ENCODE results near the gene FAM20C. TPM values are rescaled to one million over a fixed set of nuclear protein-coding genes. Genes with fewer than 3 reads are reported as not detected.

FAM20C gene
- polyA plus RNA-seq = 10 to 100 TPM in 1 of 2 donors, 1 to 10 TPM in 1; 6.9 to 11.5 TPM

- H3K27me3 ChIP-seq (ENCODE audit: control insufficient read depth in 1 of 2, insufficient read depth in 2 of 2, low read length in 2 of 2) = no peaks in the 10 kb centered on the region
- H3K36me3 ChIP-seq (ENCODE audit: control insufficient read depth in 2 of 2, insufficient read depth in 2 of 2, low read length in 1 of 2) = peaks cover 6 to 14% of the 10 kb centered on the region in 2 donors
- H3K4me3 ChIP-seq (ENCODE audit: low read depth in 1 of 2, low read length in 2 of 2) = peak within 1 kb of the TSS; percentile 57 to 64
- H3K4me1 ChIP-seq (ENCODE audit: control insufficient read depth in 2 of 2, insufficient read depth in 2 of 2, low read length in 1 of 2) = peaks cover 3 to 18% of the 10 kb centered on the region in 2 donors
- H3K27ac ChIP-seq (ENCODE audit: low read depth in 2 of 2, low read length in 1 of 2) = peak within 1 kb of the TSS; percentile 77 to 80
- H3K9me3 ChIP-seq (ENCODE audit: control insufficient read depth in 2 of 2, insufficient read depth in 1 of 2, low read depth in 1 of 2, low read length in 1 of 2) = no peaks in the 10 kb centered on the region
- 0 to 1% methylated on average over 18 to 89 of the region's 89 CpGs for WGBS, 2 donors
Measured at GRCh38 chr7:191981-192649, at the start of gene FAM20C. TSS of gene FAM20C (plus strand) at chr7:192571. CDS start at chr7:193200, 629 bp downstream.

- no peaks in the 10 kb centered on the region for H3K27me3 ChIP-seq (ENCODE audit: control insufficient read depth in 1 of 2, insufficient read depth in 2 of 2, low read length in 2 of 2)
- H3K36me3 ChIP-seq (ENCODE audit: control insufficient read depth in 2 of 2, insufficient read depth in 2 of 2, low read length in 1 of 2) = no peaks in the 10 kb centered on the region
- H3K27ac ChIP-seq (ENCODE audit: low read depth in 2 of 2, low read length in 1 of 2) = no peak overlapping the region
- no peak overlapping the region for H3K4me3 ChIP-seq (ENCODE audit: low read depth in 1 of 2, low read length in 2 of 2)
- no peaks in the 10 kb centered on the region for H3K4me1 ChIP-seq (ENCODE audit: control insufficient read depth in 2 of 2, insufficient read depth in 2 of 2, low read length in 1 of 2)
- H3K9me3 ChIP-seq (ENCODE audit: control insufficient read depth in 2 of 2, insufficient read depth in 1 of 2, low read depth in 1 of 2, low read length in 1 of 2) = peaks cover 0 to 1% of the 10 kb centered on the region in 2 donors
- WGBS, 2 donors = 84 to 92% methylated on average over 22 of the region's 22 CpGs
Measured at GRCh38 chr7:143145-143751, 49.1 kb upstream of the FAM20C start.

- peaks cover 0 to 1% of the 10 kb centered on the region in 2 donors for H3K9me3 ChIP-seq (ENCODE audit: control insufficient read depth in 2 of 2, insufficient read depth in 1 of 2, low read depth in 1 of 2, low read length in 1 of 2)
- no peaks in the 10 kb centered on the region for H3K36me3 ChIP-seq (ENCODE audit: control insufficient read depth in 2 of 2, insufficient read depth in 2 of 2, low read length in 1 of 2)
- 84% methylated on average over 12 of the region's 12 CpGs for WGBS, 2 donors
- no peak overlapping the region for H3K4me3 ChIP-seq (ENCODE audit: low read depth in 1 of 2, low read length in 2 of 2)
- H3K27me3 ChIP-seq (ENCODE audit: control insufficient read depth in 1 of 2, insufficient read depth in 2 of 2, low read length in 2 of 2) = no peaks in the 10 kb centered on the region
- H3K27ac ChIP-seq (ENCODE audit: low read depth in 2 of 2, low read length in 1 of 2) = no peak overlapping the region
- no peaks in the 10 kb centered on the region for H3K4me1 ChIP-seq (ENCODE audit: control insufficient read depth in 2 of 2, insufficient read depth in 2 of 2, low read length in 1 of 2)
Measured at GRCh38 chr7:143811-144453, 48.4 kb upstream of the FAM20C start.

GRCh38 chr7:144454-144826, 47.9 kb upstream of the FAM20C start:
- Histone ChIP-seq H3K9me3 (ENCODE audit: control insufficient read depth in 2 of 2, insufficient read depth in 1 of 2, low read depth in 1 of 2, low read length in 1 of 2) (peaks cover 0 to 1% of the 10 kb centered on the region in 2 donors), H3K27ac (ENCODE audit: low read depth in 2 of 2, low read length in 1 of 2) (no peak overlapping the region), H3K4me3 (ENCODE audit: low read depth in 1 of 2, low read length in 2 of 2) (no peak overlapping the region), H3K4me1 (ENCODE audit: control insufficient read depth in 2 of 2, insufficient read depth in 2 of 2, low read length in 1 of 2) (no peaks in the 10 kb centered on the region), H3K36me3 (ENCODE audit: control insufficient read depth in 2 of 2, insufficient read depth in 2 of 2, low read length in 1 of 2) (no peaks in the 10 kb centered on the region), H3K27me3 (ENCODE audit: control insufficient read depth in 1 of 2, insufficient read depth in 2 of 2, low read length in 2 of 2) (no peaks in the 10 kb centered on the region)
- 91 to 93% methylated on average over 15 of the region's 15 CpGs for WGBS, 2 donors

- no peak overlapping the region for H3K27ac ChIP-seq (ENCODE audit: low read depth in 2 of 2, low read length in 1 of 2)
- H3K36me3 ChIP-seq (ENCODE audit: control insufficient read depth in 2 of 2, insufficient read depth in 2 of 2, low read length in 1 of 2) = no peaks in the 10 kb centered on the region
- no peak overlapping the region for H3K4me3 ChIP-seq (ENCODE audit: low read depth in 1 of 2, low read length in 2 of 2)
- no peaks in the 10 kb centered on the region for H3K27me3 ChIP-seq (ENCODE audit: control insufficient read depth in 1 of 2, insufficient read depth in 2 of 2, low read length in 2 of 2)
- 63 to 65% methylated on average over 4 of the region's 4 CpGs for WGBS, 2 donors
- peaks cover 0 to 1% of the 10 kb centered on the region in 2 donors for H3K9me3 ChIP-seq (ENCODE audit: control insufficient read depth in 2 of 2, insufficient read depth in 1 of 2, low read depth in 1 of 2, low read length in 1 of 2)
- H3K4me1 ChIP-seq (ENCODE audit: control insufficient read depth in 2 of 2, insufficient read depth in 2 of 2, low read length in 1 of 2) = peaks cover 0 to 8% of the 10 kb centered on the region in 2 donors
Measured at GRCh38 chr7:145863-146262, 46.5 kb upstream of the FAM20C start.

- Histone ChIP-seq H3K27ac (ENCODE audit: low read depth in 2 of 2, low read length in 1 of 2) (peak overlapping the region; percentile 95 to 96), H3K27me3 (ENCODE audit: control insufficient read depth in 1 of 2, insufficient read depth in 2 of 2, low read length in 2 of 2) (no peaks in the 10 kb centered on the region), H3K4me3 (ENCODE audit: low read depth in 1 of 2, low read length in 2 of 2) (peak overlapping the region; percentile 59 to 62), H3K36me3 (ENCODE audit: control insufficient read depth in 2 of 2, insufficient read depth in 2 of 2, low read length in 1 of 2) (peaks cover 0 to 2% of the 10 kb centered on the region in 2 donors), H3K4me1 (ENCODE audit: control insufficient read depth in 2 of 2, insufficient read depth in 2 of 2, low read length in 1 of 2) (peaks cover 0 to 8% of the 10 kb centered on the region in 2 donors), H3K9me3 (ENCODE audit: control insufficient read depth in 2 of 2, insufficient read depth in 1 of 2, low read depth in 1 of 2, low read length in 1 of 2) (peaks cover 0 to 1% of the 10 kb centered on the region in 2 donors)
- WGBS, 2 donors = 68 to 72% methylated on average over 5 of the region's 5 CpGs
Measured at GRCh38 chr7:148543-148931, 43.8 kb upstream of the FAM20C start.

- 0% methylated on average over 73 to 74 of the region's 74 CpGs for WGBS, 2 donors
- peak overlapping the region; percentile 59 to 62 for H3K4me3 ChIP-seq (ENCODE audit: low read depth in 1 of 2, low read length in 2 of 2)
- peaks cover 0 to 1% of the 10 kb centered on the region in 2 donors for H3K9me3 ChIP-seq (ENCODE audit: control insufficient read depth in 2 of 2, insufficient read depth in 1 of 2, low read depth in 1 of 2, low read length in 1 of 2)
- H3K27me3 ChIP-seq (ENCODE audit: control insufficient read depth in 1 of 2, insufficient read depth in 2 of 2, low read length in 2 of 2) = no peaks in the 10 kb centered on the region
- peaks cover 0 to 3% of the 10 kb centered on the region in 2 donors for H3K36me3 ChIP-seq (ENCODE audit: control insufficient read depth in 2 of 2, insufficient read depth in 2 of 2, low read length in 1 of 2)
- H3K27ac ChIP-seq (ENCODE audit: low read depth in 2 of 2, low read length in 1 of 2) = peak overlapping the region; percentile 95 to 96
- peaks cover 0 to 8% of the 10 kb centered on the region in 2 donors for H3K4me1 ChIP-seq (ENCODE audit: control insufficient read depth in 2 of 2, insufficient read depth in 2 of 2, low read length in 1 of 2)
Measured at GRCh38 chr7:148932-149790, 43.2 kb upstream of the FAM20C start.

- H3K27me3 ChIP-seq (ENCODE audit: control insufficient read depth in 1 of 2, insufficient read depth in 2 of 2, low read length in 2 of 2) = no peaks in the 10 kb centered on the region
- H3K36me3 ChIP-seq (ENCODE audit: control insufficient read depth in 2 of 2, insufficient read depth in 2 of 2, low read length in 1 of 2) = peaks cover 0 to 4% of the 10 kb centered on the region in 2 donors
- 31 to 36% methylated on average over 41 of the region's 41 CpGs for WGBS, 2 donors
- H3K27ac ChIP-seq (ENCODE audit: low read depth in 2 of 2, low read length in 1 of 2) = peak overlapping the region; percentile 95 to 96
- H3K4me3 ChIP-seq (ENCODE audit: low read depth in 1 of 2, low read length in 2 of 2) = peak overlapping the region; percentile 59 to 62
- peaks cover 0 to 8% of the 10 kb centered on the region in 2 donors for H3K4me1 ChIP-seq (ENCODE audit: control insufficient read depth in 2 of 2, insufficient read depth in 2 of 2, low read length in 1 of 2)
- no peaks in the 10 kb centered on the region for H3K9me3 ChIP-seq (ENCODE audit: control insufficient read depth in 2 of 2, insufficient read depth in 1 of 2, low read depth in 1 of 2, low read length in 1 of 2)
Measured at GRCh38 chr7:149791-150636, 42.4 kb upstream of the FAM20C start.

Data from esophagus (tissue), 2 donors.